GM18520 (cell line): ENCODE measurements around the gene KLRK1.
"Not testable (repeated sequence)": the region's sequence is repeated elsewhere in the genome, so short reads cannot be mapped to it uniquely, and the experiment has no call there.

Experiments used
- ATAC-seq: cut with Tn5 transposase; IDR thresholded peaks from one replicate; pipeline ENCODE4 v1.9.1; 2021; ENCODE audit not compliant: unreplicated experiment

KLRK1 gene

DNA sequence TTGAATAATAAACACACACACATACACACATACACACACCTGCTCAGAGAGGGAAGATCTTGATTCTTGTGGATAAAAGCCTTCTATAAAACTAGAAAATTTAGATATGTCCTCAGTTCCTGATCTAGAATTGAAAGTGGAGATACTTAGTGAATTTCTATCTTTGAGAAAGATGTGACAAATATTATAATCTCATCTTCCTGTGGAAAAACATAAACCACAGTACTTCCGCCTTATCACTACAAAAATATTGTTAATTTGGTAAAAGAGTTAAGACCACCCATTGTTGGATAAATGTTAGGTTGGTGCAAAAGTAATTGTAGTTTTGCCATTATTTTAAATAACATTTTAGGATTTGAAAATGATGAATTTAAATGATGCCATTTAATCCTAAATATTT is at the start of gene KLRK1:
Gene KLRK1 (minus strand): TSS at position 138 of the 400 bp plus-strand sequence. CDS start 1,231 bp downstream, outside the sequence.
- no peak for ATAC-seq

DNA sequence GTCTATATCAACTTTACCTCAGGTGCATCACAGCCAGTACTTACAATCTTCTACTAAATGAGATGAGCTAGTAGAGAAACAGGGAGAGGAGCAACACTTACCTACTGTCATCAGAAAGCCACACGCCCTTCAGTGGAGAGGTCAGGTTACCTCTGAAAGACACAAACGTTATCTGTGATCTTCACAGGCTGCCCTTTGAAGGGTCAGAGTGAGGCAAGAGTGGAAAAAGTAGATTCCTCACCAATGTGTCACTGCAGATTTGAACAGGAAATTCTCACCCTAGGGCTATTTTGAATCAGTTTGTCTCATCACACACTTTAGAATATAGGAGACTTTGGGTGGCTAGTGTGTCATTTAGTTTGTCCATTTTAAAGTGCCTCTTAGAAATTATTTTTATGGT is 47.8 kb upstream of the KLRK1 start:
- ATAC-seq, result not testable (repeated sequence)

DNA sequence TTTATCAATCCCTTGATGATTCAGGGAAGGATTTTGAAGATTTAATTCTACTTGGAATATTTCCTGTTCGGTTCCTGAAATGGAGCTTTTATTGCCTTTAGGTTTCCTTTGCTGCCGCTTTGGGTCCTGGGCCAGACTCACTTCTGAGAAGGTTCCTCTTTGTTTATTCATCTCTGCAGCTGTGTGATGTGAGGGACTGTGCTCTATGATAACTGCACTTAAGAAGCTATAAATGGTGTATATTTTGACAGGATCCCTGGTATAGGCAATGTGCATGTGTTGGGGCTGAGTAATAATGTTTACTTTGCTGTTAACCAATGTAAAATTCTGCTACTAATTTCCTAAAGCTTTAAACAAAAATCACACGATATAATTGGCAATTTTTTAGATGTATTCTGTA is 46.0 kb upstream of the KLRK1 start, which contains the start of gene KLRC2:
Gene KLRC2 (minus strand): TSS at position 195 of the 400 bp plus-strand sequence. CDS start 24 bp downstream, at position 171.
- ATAC-seq, result not testable (repeated sequence)

DNA sequence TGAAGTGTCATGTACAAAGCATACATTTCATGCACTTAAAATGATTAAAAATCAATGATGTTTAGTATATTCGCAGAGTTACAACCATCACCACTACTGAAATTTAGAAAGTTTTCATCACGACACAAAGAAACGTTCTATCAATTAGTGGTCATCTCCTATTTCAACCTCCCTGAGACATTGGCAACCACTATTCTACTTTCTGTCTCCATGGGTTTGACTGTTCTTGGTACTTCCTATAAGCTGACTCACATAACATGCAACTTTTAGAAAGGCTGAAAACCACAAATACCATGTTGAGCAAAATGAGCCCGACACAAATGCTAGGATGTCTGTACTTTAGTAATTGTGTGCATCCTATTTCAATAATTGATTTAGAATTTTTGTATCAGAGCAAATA is 40.8 kb upstream of the KLRK1 start:
- not testable (repeated sequence) for ATAC-seq

DNA sequence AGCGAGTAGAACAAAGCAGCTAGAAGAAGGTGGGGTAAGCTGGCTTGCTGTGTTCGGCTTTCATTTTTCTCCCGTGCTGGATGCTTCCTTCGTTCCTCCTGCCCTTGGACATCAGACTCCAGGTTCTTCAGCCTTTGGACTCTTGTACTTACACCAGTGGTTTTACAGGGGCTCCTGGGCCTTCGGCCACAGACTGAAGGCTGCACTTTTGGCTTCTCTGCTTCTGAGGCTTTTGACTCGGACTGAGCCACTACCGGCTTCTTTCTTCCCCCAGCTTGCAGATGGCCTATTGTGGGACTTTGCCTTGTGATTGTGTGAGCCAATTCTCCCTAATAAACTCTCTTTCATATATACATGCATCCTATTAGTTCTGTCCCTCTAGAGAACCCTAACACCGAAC is 36.1 kb upstream of the KLRK1 start:
- ATAC-seq, result not testable (repeated sequence)

DNA sequence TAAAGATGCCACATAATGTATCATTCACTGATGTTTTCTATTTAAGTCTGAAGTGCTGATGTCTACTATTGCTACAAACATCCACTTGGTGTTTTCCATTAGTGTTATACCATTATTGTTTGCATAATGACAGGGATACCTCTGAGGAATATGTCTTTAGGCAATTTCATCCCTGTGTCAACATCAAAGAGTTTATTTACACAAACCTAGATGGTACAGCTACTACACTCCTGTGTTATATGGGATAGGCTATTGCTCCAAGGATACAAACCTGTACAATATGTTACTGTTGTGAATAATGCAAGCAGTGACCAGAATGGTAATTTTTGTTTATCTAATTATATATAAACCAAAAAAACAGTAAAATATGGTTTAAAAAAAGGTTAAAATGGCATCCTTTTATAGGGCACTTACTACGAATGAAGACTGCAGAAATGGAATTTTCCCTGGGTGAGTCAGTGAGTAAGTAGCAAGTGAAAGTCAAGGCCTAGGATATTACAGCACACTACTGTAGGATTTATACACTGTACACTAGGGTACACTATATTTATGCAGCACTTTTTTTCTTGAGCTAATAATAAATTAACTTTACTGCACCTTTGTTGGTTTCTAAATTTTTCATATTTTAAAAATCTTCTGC is 34.5 kb upstream of the KLRK1 start:
- ATAC-seq, result not testable (repeated sequence)

DNA sequence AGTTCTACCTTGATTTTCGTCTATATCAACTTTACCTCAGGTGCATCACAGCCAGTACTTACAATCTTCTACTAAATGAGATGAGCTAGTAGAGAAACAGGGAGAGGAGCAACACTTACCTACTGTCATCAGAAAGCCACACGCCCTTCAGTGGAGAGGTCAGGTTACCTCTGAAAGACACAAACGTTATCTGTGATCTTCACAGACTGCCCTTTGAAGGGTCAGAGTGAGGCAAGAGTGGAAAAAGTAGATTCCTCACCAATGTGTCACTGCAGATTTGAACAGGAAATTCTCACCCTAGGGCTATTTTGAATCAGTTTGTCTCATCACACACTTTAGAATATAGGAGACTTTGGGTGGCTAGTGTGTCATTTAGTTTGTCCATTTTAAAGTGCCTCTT is 32.3 kb upstream of the KLRK1 start:
- ATAC-seq, result not testable (repeated sequence)

DNA sequence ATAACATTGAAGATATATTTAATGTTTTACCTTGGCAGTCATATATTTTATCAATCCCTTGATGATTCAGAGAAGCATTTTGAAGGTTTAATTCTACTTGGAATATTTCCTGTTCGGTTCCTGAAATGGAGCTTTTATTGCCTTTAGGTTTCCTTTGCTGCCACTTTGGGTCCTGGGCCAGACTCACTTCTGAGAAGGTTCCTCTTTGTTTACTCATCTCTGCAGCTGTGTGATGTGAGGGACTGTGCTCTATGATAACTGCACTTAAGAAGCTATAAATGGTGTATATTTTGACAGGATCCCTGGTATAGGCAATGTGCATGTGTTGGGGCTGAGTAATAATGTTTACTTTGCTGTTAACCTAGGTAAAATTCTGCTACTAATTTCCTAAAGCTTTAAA is 30.5 kb upstream of the KLRK1 start, which contains the start of gene KLRC3:
Gene KLRC3 (minus strand): TSS at position 262 of the 400 bp plus-strand sequence. CDS start 45 bp downstream, at position 217.
- ATAC-seq, result not testable (repeated sequence)

DNA sequence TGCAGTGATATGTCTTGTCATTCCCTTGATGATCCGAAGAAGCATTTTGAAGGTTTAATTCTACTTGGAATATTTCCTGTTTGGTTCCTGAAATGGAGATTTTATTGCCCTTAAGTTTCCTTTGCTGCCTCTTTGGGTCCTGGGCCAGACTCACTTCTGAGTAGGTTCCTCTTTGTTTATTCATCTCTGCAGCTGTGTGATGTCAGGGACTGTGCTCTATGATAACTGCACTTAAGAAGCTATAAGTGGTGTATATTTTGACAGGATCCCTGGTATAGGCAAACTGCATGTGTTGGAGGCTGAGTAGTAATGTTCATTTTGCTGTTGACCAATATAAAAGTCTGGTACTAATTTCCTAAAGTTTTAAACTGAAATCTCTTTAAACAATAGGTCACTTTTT is 19.6 kb upstream of the KLRK1 start, which contains the start of gene KLRC4:
Gene KLRC4 (minus strand): TSS at position 366 of the 400 bp plus-strand sequence. CDS start 182 bp downstream, at position 184.
- ATAC-seq, result no peak

DNA sequence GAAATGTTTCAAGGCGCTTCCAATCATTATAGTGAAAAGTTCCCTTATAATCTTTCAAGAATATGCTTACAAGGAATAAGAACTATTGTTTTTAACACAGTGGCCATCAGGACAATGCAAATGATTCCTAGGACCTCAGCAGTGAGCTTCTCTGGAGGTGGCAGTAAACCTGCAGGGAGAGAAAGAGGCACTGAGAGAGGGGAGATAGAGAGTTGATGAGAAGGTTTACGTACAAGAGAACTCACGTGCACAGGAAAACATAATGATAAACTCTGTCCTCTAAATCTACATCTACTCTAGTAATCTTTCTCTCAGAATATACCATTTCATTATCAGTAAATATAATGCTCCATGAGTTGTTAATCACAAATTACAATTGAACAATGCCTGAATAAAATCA is 19.0 kb upstream of the KLRK1 start:
- no peak for ATAC-seq

DNA sequence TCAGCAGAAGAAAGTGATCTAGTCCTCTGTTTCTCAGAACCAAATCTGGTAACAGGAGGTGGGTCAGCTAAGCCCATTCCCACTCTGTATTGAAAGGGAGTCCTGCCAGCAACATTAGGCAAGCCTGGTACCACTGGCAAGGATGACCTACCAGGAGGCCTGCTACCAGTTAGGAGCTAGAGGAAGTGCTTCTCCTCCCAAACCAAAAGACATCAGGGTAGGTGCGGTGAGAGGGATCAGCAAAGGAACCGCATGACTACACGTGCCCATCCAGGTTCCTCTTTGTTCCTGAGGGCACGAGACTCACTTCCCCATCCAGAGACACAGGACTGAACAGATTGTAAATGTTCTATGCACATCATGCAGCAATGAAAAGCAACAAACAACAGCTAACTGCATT is 16.9 kb upstream of the KLRK1 start:
- no peak for ATAC-seq

DNA sequence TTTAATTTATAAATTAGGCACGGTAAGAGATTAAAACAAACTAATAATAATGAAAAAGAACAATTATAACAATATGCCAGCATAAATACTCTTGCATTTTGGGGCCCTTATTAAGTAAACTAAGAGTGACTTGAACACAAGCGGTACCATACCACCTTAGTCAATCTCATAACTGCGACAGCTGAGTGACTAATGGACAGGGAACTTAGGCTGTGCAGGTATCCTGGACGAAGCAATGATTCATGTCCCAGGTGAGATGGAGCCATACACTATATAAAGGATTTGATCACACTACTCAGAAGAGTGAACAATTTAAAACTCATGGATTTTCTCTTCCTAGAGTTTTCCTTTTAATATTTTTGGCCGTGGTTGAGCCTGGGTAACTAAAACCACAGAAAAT is 15.5 kb upstream of the KLRK1 start:
- ATAC-seq, result no peak

DNA sequence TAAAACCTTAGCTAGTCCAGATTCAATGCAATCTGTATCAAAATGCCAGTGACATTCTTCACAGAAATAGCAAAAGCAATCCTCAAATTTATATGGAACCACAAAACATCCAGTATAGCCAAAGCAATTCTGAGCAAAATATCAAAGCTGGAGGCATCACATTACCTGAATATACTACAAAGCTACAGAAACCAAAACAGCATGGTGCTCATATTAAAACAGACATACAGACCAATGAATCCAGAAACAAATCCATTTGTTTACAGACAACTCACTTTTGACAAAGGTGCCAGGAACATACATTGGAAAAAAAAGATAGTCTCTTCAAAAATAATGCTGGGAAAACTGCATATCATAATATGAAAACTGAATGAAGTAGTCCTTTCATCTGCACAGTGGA is 15.0 kb upstream of the KLRK1 start:
- no peak for ATAC-seq

DNA sequence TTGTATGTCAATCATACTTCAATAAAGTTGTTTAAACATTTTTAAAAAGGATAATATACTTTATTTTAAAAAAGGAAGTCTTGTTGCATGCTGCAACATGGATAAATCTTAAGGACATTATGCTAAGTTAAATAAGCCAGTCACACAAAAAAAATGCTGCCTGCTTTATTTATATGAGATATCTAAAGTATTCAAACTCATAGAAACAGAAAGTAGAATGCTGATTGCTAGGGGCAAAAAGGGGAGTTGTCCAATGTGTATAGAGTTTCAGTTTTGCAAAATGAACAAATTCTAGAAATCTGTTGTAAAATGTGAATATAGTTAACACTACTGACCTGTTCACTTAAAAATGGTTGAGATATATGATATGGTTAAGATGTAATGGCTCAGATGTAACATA is 11.0 kb upstream of the KLRK1 start:
- ATAC-seq, result no peak

DNA sequence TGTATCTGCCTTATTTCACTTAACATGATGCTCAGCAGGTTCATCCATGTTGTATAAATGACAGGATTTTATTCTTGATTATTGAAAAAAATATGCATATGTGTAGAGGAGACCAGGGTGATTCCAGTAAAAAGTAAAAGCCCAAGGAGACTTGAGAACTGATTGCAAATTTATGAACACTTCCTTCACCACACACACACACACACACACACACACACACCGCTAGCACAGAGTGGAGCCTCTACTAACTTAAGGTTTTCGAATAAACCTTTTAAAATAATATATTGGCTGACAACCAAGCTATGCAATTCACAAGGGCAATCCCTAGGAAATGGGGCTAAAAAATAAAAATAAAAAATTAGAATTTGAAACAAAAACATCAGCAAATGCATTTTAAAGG is 8.3 kb upstream of the KLRK1 start:
- ATAC-seq, result no peak

DNA sequence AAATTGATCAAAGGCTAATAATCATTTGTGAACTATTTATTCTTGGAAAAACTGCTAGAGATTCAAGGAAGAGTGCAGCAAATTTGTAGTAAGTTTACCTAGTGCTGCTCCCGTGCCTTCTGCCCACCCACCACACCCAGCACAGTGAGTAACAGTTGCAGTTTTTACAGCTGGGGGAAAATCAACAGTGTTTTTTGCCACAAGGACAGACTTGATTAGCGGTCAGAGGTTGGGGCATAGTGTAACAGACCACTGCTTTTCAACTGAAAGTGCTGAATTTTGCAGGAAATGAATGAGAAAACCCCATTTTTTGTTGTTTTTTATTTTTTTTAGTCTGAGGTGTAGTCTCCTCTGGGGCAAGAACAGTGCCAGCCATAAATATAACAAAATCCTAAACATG is 7.5 kb upstream of the KLRK1 start:
- ATAC-seq, result no peak

DNA sequence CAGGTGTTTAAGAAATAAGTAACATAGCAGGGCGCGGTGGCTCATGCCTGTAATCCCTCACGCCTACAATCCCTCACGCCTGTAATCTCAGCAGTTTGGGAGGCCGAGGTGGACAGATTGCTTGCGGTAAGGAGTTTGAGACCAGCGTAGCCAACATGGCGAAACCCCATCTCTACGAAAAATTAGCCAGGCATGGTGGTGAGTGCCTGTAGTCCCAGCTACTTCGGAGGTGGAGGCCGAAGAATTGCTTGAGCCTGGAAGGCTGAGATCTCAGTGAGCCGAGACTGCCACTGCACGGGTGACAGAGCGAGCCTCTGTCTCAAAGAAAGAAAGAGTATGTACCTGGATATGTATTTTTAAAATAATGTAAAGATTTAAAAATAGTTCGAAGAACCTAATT is 6.3 kb upstream of the KLRK1 start:
- ATAC-seq, result not testable (repeated sequence)

DNA sequence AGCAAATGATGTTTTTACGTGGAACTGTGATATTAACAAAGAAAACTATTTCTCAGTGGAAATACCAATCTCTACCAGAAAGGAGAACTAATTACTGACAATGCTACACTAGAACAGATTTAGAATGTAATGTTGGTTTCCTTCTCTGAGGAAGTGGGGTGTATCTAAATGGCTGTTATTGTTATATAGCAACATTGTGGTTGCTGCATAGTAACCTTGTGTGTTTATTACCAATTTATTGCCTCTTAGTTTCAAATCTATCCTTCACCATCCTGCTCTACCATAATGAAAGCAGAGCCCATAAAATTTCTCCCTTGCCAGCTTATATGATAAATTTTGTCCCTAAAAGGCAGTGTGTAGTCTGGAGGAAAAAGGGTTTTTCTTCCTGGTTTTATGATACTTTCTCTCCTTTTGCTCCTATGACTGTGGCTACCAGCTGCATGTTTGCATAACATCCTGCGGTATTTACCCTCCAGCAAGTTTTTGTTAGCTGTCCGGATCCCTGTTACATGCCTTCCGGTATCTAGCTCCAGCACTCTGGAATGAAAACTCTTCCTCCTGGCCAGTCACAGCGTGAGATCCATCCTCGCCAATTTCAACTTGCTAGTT is 5.7 kb upstream of the KLRK1 start:
- peak; percentile 61 for ATAC-seq

DNA sequence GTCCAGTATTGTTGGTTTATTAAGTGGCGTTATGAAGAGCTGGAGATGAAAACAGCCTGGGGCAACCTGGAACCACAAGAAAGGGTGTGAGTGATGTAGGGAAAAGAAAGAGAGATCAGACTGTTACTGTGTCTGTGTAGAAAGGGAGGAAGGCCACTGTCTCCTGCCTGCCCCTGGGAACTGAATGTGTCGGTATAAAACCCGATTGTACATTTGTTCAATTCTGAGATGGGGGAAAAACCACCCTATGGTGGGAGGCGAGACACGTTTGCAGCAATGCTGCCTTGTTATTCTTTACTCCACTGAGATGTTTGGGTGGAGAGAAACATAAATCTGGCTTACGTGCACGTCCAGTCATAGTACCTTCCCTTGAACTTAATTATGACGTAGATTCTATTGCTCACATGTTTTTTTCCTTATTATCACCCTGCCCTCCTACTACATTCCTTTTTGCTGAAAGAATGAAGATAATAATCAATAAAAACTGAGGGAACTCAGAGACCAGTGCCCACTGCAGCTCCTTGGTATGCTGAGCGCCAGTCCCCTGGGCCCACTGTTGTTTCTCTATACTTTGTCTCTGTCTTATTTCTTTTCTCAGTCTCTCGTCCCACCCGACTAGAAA is 4.8 kb upstream of the KLRK1 start:
- ATAC-seq, result not testable (repeated sequence)

DNA sequence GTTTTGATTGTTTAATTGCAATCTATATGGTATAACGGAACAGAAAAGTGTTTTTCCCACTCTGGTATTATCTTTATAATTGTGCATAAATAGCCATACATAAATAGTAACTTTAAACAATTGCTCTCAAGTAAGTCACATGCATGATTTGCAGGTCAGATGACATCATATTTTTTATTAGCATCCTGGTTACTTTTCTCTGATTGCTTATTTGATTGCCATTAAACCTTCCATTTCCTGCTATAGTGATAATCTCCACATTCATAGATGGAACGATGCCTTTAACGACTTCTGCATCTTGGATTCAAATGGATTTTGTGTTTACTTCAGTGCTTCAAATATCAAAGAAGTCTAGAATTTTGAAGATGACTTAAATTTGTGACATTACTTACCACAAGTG is 3.5 kb upstream of the KLRK1 start:
- no peak for ATAC-seq

DNA sequence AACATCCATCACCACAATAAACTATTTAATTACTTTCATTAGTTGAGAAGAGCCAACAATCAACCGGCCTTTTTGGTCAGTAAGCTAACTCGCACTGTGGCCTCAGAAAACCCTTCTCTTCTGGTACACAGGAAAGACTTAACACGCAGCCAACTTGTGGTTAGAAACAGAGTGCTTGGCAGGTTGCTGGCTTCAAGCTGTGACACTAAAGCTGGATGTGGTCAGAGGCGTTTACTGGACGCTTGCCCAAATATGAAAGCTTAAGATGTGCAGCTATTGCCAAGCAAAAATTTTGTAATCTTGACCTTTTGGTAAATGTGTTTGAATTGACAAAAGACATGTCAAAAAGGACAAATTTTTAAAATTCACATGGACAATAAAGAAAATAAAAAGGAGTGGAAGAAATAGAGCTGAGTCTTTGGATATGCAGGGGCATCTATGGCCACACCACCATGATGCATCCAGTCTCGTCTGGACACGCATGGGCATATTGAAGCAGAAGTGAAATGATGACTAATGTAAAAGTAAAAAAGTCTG is 2.6 kb upstream of the KLRK1 start:
- peak; percentile 74 for ATAC-seq

DNA sequence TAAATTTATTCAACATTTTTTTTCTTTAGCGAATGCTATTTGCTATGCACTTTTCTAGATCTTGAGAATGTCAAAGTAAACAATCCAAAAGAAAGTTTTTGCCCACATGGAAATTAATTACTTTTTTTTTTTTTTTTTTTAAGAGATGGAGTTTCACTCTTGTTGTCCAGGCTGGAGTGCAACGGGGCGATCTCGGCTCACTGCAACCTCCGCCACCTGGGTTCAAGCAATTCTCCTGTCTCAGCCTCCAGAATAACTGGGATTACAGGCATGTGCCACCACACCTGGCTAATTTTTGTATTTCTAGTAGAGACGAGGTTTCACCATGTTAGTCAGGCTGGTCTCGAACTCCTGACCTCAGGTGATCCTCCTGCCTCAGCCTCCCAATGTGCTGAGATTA is 1.1 kb upstream of the KLRK1 start:
- ATAC-seq, result not testable (repeated sequence)
